Activated T-helper 1 cell treated with anti-CD3 and anti-CD28 coated beads, Interleukin-12 subunit alpha, Interleukin-12 subunit beta, Interleukin-2, Interleukin-4 antibody, amounts not matched to agents 30 ng/mL and 10 ng/mL and 1 ng/mL, durations not matched to agents 14 hours and 24 hours and 36 hours (primary cell): ENCODE data around the gene PRPF6. TPM values are rescaled to one million over a fixed set of nuclear protein-coding genes. Genes with fewer than 3 reads are reported as not detected.

Experiments used
- DNase-seq: peaks from one replicate; pipeline ENCODE4 v3.0.0; 2021; ENCODE audit warnings: low spot score
- H3K27ac Mint-ChIP-seq: one replicate; pipeline ENCODE4 v1.8.0; 2021; ENCODE audit warnings: mild to moderate bottlenecking, mixed read lengths
- H3K27me3 Mint-ChIP-seq: one replicate; pipeline ENCODE4 v1.8.0; 2022; ENCODE audit warnings: mild to moderate bottlenecking, moderate library complexity, mixed read lengths; ENCODE audit not compliant: insufficient read depth
- H3K36me3 Mint-ChIP-seq: one replicate; pipeline ENCODE4 v1.8.0; 2021; ENCODE audit warnings: low read depth, mixed read lengths
- H3K4me1 Mint-ChIP-seq: one replicate; pipeline ENCODE4 v1.8.0; 2021; ENCODE audit warnings: low read depth, mixed read lengths
- H3K4me3 Mint-ChIP-seq: one replicate; pipeline ENCODE4 v1.8.0; 2021; ENCODE audit warnings: mild to moderate bottlenecking, moderate library complexity, mixed read lengths
- H3K9me3 Mint-ChIP-seq: one replicate; pipeline ENCODE4 v1.8.0; 2021; ENCODE audit warnings: mixed read lengths
- intact Hi-C: fragments of 100-400 bp; cut with micrococcal nuclease; formaldehyde crosslinking; loops from one replicate; pipeline ENCODE4 v1.15.1; 2024
- total RNA-seq: library from RNA; stranded (reverse); gene quantifications from 2 replicates; pipeline ENCODE4 v1.2.3, GENCODE V29; 2022

PRPF6 gene
- total RNA-seq, 1 donor from 2014 or later, result 82.3 TPM

DNA sequence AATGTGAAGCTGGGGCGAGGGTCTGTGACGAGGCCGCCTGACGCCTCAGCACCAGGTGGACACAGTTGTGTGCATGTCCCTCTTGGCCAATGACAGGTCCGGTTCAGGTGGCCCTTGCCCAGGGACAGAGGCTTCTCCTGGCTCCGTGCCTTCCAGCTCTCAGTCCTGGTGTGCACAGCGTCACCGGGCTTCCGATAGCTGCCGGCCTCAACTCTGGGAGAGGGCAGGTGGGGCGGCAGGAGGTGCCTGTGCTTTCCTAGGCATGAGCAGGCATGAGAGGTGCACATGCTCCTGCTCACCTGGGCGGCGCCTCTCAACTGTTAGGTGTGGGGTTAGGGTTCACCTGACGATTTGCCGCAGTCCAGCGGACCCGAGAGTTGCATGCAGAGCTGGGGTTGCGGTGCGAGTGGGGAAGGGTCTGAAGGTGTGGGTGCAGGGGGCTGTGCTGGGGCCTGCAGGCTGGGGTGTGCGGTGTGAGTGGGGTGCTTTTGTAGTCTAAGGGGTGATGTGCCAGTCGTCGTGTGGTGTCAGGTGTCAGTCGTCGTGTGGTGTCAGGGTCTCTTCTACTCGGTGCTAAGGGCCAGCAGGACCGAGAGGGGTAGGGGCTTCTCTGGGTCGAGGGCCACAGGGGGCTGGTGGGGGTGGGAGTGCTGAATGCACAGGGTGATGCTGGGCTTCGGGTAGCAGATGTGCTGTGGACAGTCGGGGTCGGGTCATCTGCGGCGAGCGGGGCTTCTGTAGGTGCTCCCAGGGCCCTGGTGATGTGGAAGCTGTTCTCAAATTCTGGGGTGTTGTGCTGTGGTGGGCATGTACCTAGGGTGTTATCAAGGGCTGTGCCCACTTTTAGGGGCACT, 72.3 kb downstream of the PRPF6 start:
- Mint-ChIP-seq H3K4me3 (no peak overlapping the region), H3K36me3 (no peaks in the 10 kb centered on the region), H3K9me3 (no peaks in the 10 kb centered on the region), H3K27me3 (peaks cover 4% of the 10 kb centered on the region), H3K27ac (no peak overlapping the region), H3K4me1 (peaks cover 10% of the 10 kb centered on the region)
- intact Hi-C loops, result no loop called here
- no peak for DNase-seq

DNA sequence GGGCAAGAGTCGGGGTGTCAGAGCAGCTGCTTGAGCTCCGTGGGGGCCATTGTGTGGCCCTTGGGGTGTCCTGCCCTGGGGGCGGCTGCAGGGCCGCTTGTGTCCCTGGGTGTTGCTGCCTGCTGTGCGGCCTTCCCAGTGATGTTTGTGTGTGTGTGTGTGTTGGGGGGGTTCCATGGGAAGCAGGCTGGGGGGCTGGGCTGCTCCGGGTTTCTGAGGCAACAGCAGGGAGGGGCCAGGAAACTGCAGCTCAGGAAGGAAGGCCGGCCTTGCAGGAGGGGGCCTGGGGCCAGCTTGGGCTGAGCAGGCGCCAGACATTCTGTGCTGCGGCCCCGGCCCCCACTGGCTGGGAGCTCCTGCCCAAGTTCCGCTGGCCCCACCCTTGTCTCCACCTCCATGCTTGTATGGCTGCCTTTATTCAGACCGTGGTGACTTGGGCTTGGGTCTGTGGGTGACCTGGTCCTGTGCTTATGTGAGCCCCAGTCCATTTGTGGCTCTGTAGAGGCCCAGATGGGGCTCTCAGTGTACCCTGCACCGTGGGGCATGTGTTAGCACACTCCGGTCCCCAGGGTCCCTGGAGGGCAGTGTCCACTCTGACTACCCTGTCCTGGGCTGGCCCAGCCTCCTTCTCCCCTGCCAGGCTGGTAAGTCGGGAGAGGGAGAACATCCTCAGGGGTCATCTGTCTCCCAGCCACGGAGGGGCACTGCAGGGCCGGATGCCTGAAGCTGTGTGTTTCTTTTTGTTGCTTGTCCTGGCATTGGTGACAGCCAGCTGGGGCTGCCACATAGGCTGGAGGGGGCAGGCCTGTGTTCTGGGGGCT, 73.1 kb downstream of the PRPF6 start:
- Mint-ChIP-seq H3K4me3 (no peak overlapping the region), H3K4me1 (peaks cover 16% of the 10 kb centered on the region), H3K27ac (no peak overlapping the region), H3K36me3 (no peaks in the 10 kb centered on the region), H3K9me3 (no peaks in the 10 kb centered on the region), H3K27me3 (peaks cover 3% of the 10 kb centered on the region)
- DNase-seq, result no peak
- intact Hi-C loops, result no loop called here

- no peak overlapping the region for H3K4me3 Mint-ChIP-seq
- intact Hi-C loops, result loop anchor here (5.0 kb wide), 1 partner anchor 268 kb away; no protein-coding TSS in a partner anchor
- peaks cover 16% of the 10 kb centered on the region for H3K4me1 Mint-ChIP-seq
- peak overlapping the region; percentile 52 for H3K27ac Mint-ChIP-seq
- no peaks in the 10 kb centered on the region for H3K9me3 Mint-ChIP-seq
- peaks cover 2% of the 10 kb centered on the region for H3K27me3 Mint-ChIP-seq
- DNase-seq, result no peak
- H3K36me3 Mint-ChIP-seq, result no peaks in the 10 kb centered on the region
Observed at GRCh38 chr20:64055396-64055892, 74.5 kb downstream of the PRPF6 start.

- H3K36me3 Mint-ChIP-seq, result no peaks in the 10 kb centered on the region
Observed at GRCh38 chr20:64055893-64056638, 75.1 kb downstream of the PRPF6 start.

GRCh38 chr20:64056639-64056888, 75.6 kb downstream of the PRPF6 start:
- Mint-ChIP-seq H3K4me3 (no peak overlapping the region), H3K36me3 (no peaks in the 10 kb centered on the region), H3K27ac (no peak overlapping the region), H3K4me1 (peaks cover 16% of the 10 kb centered on the region), H3K9me3 (no peaks in the 10 kb centered on the region), H3K27me3 (peaks cover 2% of the 10 kb centered on the region)
- intact Hi-C loops, result loop anchor here (5.0 kb wide), 1 partner anchor 269 kb away; no protein-coding TSS in a partner anchor
- DNase-seq, result no peak

More at GRCh38 chr20:64055893-64056638, 75.1 kb downstream of the PRPF6 start:
- H3K27me3 Mint-ChIP-seq, result peaks cover 2% of the 10 kb centered on the region
- no peaks in the 10 kb centered on the region for H3K9me3 Mint-ChIP-seq
- no peak overlapping the region for H3K4me3 Mint-ChIP-seq
- no peak for DNase-seq
- intact Hi-C loops, result loop anchor here (5.0 kb wide), 1 partner anchor 269 kb away; no protein-coding TSS in a partner anchor
- no peak overlapping the region for H3K27ac Mint-ChIP-seq
- H3K4me1 Mint-ChIP-seq, result peaks cover 16% of the 10 kb centered on the region

GRCh38 chr20:64056889-64057627, 76.1 kb downstream of the PRPF6 start:
- intact Hi-C loops, result loop anchor here (1.0 to 5.0 kb wide), 2 partner anchors 18 to 270 kb away; no protein-coding TSS in a partner anchor
- peak overlapping the region; percentile 75 for H3K4me3 Mint-ChIP-seq
- H3K27me3 Mint-ChIP-seq, result no peaks in the 10 kb centered on the region
- no peaks in the 10 kb centered on the region for H3K9me3 Mint-ChIP-seq
- peaks cover 18% of the 10 kb centered on the region for H3K4me1 Mint-ChIP-seq
- no peak for DNase-seq
- no peaks in the 10 kb centered on the region for H3K36me3 Mint-ChIP-seq
- H3K27ac Mint-ChIP-seq, result peak overlapping the region; percentile 75

DNA sequence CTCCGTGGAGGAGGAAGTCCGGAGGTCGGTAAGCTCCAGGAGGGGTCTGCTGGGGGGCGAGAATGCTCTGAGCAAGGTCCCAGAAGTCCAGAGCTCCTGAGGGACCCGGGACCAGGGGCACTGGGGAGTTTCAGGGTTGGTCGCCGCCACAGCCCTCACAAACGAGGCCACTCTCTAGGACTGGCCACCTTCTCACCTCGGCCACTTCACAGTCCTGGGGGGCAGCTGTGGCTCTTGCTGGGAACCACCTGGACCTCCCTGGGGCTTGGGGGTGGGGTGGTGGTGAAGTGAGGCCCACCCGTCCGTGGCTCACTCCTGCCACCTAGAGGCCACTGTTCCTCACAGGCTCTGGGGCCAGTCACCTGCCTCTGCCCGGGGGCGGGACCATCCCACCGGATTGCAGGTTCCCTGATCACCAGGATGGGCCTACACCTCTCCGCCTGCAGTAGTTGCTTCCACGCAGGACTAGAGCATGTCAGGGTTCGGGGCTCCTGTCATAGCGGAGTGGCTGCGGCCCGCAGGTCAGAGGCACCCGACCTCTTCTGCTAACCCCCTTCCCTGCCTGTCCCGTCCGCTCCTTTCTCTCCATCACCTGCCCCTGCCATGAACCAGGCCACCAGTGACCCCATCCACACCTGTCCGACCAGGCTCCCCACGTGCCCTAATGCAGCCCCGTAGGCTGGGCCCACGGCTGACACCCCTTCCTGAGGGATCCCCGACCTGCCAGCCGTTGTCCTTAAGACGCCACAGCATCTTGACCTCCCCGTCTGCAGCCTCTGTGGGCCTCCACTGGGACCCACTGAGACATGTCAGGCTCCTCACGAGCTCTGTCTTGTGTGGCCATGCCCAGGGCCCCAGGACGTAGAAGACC, 76.9 kb downstream of the PRPF6 start:
- H3K27ac Mint-ChIP-seq, result peak overlapping the region; percentile 75
- DNase-seq, result peak; percentile 70
- peaks cover 22% of the 10 kb centered on the region for H3K4me1 Mint-ChIP-seq
- peak overlapping the region; percentile 75 for H3K4me3 Mint-ChIP-seq
- no peaks in the 10 kb centered on the region for H3K27me3 Mint-ChIP-seq
- no peaks in the 10 kb centered on the region for H3K36me3 Mint-ChIP-seq
- intact Hi-C loops, result loop anchor here (1.0 to 5.0 kb wide), 2 partner anchors 19 to 271 kb away; no protein-coding TSS in a partner anchor
- no peaks in the 10 kb centered on the region for H3K9me3 Mint-ChIP-seq

- peak overlapping the region; percentile 45 for H3K27ac Mint-ChIP-seq
- intact Hi-C loops, result loop anchor here (5.0 kb wide), 1 partner anchor 271 kb away; no protein-coding TSS in a partner anchor
- DNase-seq, result no peak
- H3K27me3 Mint-ChIP-seq, result no peaks in the 10 kb centered on the region
- peaks cover 22% of the 10 kb centered on the region for H3K4me1 Mint-ChIP-seq
- H3K9me3 Mint-ChIP-seq, result no peaks in the 10 kb centered on the region
- H3K36me3 Mint-ChIP-seq, result no peaks in the 10 kb centered on the region
- peak overlapping the region; percentile 75 for H3K4me3 Mint-ChIP-seq
Observed at GRCh38 chr20:64058536-64058935, 77.6 kb downstream of the PRPF6 start.

DNA sequence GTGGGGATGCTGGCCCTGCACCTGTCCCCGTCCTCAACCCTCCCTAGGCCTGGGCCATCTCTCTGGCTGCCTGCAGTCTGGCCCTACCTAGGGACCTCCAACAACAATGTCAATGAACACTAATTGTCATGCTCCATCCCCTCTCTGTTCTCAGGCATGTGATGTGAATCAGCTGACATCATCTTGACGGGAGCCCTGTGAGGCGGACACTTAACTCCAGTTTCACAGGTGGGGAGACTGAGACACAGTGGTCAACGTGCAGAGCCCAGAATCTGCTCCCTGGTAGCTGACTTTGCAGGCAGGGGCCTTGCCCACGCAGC, 81.3 kb downstream of the PRPF6 start:
- Mint-ChIP-seq H3K36me3 (peaks cover 2% of the 10 kb centered on the region), H3K4me3 (peak overlapping the region; percentile 93), H3K9me3 (no peaks in the 10 kb centered on the region), H3K27ac (peak overlapping the region; percentile 7), H3K27me3 (no peaks in the 10 kb centered on the region), H3K4me1 (peaks cover 53% of the 10 kb centered on the region)
- intact Hi-C loops, result loop anchor here (2.0 to 5.0 kb wide), 3 partner anchors 435 to 845 kb away; partner anchors contain the start of genes ARFGAP1, GMEB2 and YTHDF1
- no peak for DNase-seq

DNA sequence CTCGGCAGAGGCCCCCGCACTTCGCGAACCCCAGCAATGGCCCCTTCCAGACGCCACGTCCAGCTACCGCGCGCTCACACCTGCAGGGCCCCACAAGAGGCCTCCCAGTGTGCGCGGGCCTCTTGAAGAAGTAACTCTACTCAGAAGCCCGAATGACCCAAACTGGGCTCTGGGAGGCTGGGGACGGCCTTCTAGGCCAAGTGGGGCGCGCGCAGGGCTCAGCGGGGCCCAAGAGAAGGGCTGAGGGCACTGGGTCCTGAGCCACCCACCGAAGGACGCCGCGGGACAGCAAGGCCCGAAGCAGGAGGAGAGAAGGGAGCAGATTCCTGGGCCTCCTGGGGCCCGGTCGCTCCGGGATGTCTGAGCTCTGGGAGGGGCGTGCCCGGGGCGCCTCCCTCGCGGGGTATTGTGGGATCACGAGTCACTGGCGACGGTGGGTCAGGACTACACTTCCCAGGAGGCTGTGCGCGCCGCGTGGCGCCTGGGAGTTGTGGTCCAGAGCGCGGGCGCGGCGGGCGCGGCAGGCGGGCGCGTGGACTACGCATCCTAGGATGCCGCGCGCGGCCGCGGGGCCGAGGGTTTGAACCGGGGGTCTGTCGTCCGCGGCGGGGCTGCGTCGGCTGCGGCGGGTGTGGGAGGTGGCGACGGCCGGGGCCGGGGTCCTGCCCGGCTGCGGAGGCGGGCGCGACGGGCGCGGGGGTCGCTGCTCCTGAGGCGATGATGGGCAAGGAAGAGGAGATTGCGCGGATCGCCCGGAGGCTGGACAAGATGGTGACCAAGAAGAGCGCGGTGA, 81.9 kb downstream of the PRPF6 start, which contains the start of gene TCEA2:
TCEA2 (plus strand) TSS at position 603 of the 793 bp plus-strand sequence; CDS start at position 718, 115 bp downstream.
- Mint-ChIP-seq H3K27ac (peak within 1 kb of the TSS; percentile 95), H3K4me1 (peaks cover 56% of the 10 kb centered on the region), H3K27me3 (no peaks in the 10 kb centered on the region), H3K36me3 (peaks cover 2% of the 10 kb centered on the region), H3K4me3 (peak within 1 kb of the TSS; percentile 93), H3K9me3 (no peaks in the 10 kb centered on the region)
- intact Hi-C loops, result loop anchor here (1.0 to 5.0 kb wide), 14 partner anchors 17 to 845 kb away; partner anchors contain the start of genes ARFGAP1, ARFRP1, DNAJC5 and GMEB2
- peak; percentile 94 for DNase-seq
